Measurements from ENCODE around the gene SIK3. TPM values are rescaled to one million over a fixed set of nuclear protein-coding genes. Genes with fewer than 3 reads are reported as not detected.

The SIK3 gene
- total and polyA plus RNA-seq, 2 experiments from 2014 or later, result 29.1 to 58.5 TPM

GRCh38 chr11:117016246-117016645, 82.0 kb downstream of the SIK3 start:
- H3K4me1 ChIP-seq (ENCODE audit: low read depth), result peaks cover 12% of the 10 kb centered on the region
- no peak for TF ChIP-seq CTCF (IDR thresholded peaks at IDR 0.05; ENCODE audit: low read depth, low read length)
- DNase-seq (ENCODE audit: low read depth in 1 of 2, low spot score in 1 of 2), result no peak
- no peaks in the 10 kb centered on the region for H3K9me3 ChIP-seq (ENCODE audit: low read depth)
- H3K27ac ChIP-seq, result no peak overlapping the region
- no peaks in the 10 kb centered on the region for H3K36me3 ChIP-seq
- no peak overlapping the region for H3K4me3 ChIP-seq
- no peaks in the 10 kb centered on the region for H3K27me3 ChIP-seq

GRCh38 chr11:117011541-117011898, 86.7 kb downstream of the SIK3 start:
- peak in 1 of 2 donors; percentile 82 for DNase-seq (ENCODE audit: low read depth in 1 of 2, low spot score in 1 of 2)
- H3K9me3 ChIP-seq (ENCODE audit: low read depth), result no peaks in the 10 kb centered on the region
- H3K4me3 ChIP-seq, result no peak overlapping the region
- no peak overlapping the region for H3K27ac ChIP-seq
- H3K36me3 ChIP-seq, result no peaks in the 10 kb centered on the region
- no peaks in the 10 kb centered on the region for H3K27me3 ChIP-seq
- H3K4me1 ChIP-seq (ENCODE audit: low read depth), result no peaks in the 10 kb centered on the region
- no peak for TF ChIP-seq CTCF (IDR thresholded peaks at IDR 0.05; ENCODE audit: low read depth, low read length)

GRCh38 chr11:117010808-117011540, 87.3 kb downstream of the SIK3 start:
- no peaks in the 10 kb centered on the region for H3K36me3 ChIP-seq
- peak in 1 of 2 donors; percentile 93 for DNase-seq (ENCODE audit: low read depth in 1 of 2, low spot score in 1 of 2)
- H3K27me3 ChIP-seq, result no peaks in the 10 kb centered on the region
- TF ChIP-seq CTCF (IDR thresholded peaks at IDR 0.05; ENCODE audit: low read depth, low read length), result no peak
- no peaks in the 10 kb centered on the region for H3K9me3 ChIP-seq (ENCODE audit: low read depth)
- H3K27ac ChIP-seq, result no peak overlapping the region
- no peaks in the 10 kb centered on the region for H3K4me1 ChIP-seq (ENCODE audit: low read depth)
- H3K4me3 ChIP-seq, result no peak overlapping the region

GRCh38 chr11:117009905-117010605, 88.2 kb downstream of the SIK3 start:
- no peaks in the 10 kb centered on the region for H3K4me1 ChIP-seq (ENCODE audit: low read depth)
- H3K27me3 ChIP-seq, result no peaks in the 10 kb centered on the region
- no peak for TF ChIP-seq CTCF (IDR thresholded peaks at IDR 0.05; ENCODE audit: low read depth, low read length)
- no peaks in the 10 kb centered on the region for H3K9me3 ChIP-seq (ENCODE audit: low read depth)
- H3K4me3 ChIP-seq, result no peak overlapping the region
- no peaks in the 10 kb centered on the region for H3K36me3 ChIP-seq
- H3K27ac ChIP-seq, result no peak overlapping the region
- DNase-seq (ENCODE audit: low read depth in 1 of 2, low spot score in 1 of 2), result no peak

- no peak for TF ChIP-seq CTCF (IDR thresholded peaks at IDR 0.05; ENCODE audit: low read depth, low read length)
- Histone ChIP-seq H3K27ac (no peak overlapping the region), H3K4me1 (ENCODE audit: low read depth) (peaks cover 8% of the 10 kb centered on the region), H3K36me3 (no peaks in the 10 kb centered on the region), H3K9me3 (ENCODE audit: low read depth) (no peaks in the 10 kb centered on the region), H3K27me3 (no peaks in the 10 kb centered on the region), H3K4me3 (no peak overlapping the region)
- DNase-seq (ENCODE audit: low read depth in 1 of 2, low spot score in 1 of 2), result no peak
Observed at GRCh38 chr11:117005758-117006157, 92.5 kb downstream of the SIK3 start.

Measured in cardiac muscle cell (in vitro differentiated cells and primary cell).